WTC11 (cell line): ENCODE measurements around the gene OGG1. TPM values are rescaled to one million over a fixed set of nuclear protein-coding genes. Genes with fewer than 3 reads are reported as not detected.
A peak's percentile ranks its signal among the peaks of the same experiment; 100 is the strongest.

Experiments
- ATAC-seq: fragments of 200-7000 bp; cut with Tn5 transposase; 2 replicates; pipeline ENCODE4 v1.10.0; 2021; ENCODE audit warnings: mild to moderate bottlenecking, moderate library complexity
- CTCF ChIA-PET: fragments of 300-600 bp; sonication (Branson Sonifier 250); formaldehyde crosslinking; loops from one replicate; lab custom pipeline; 2021; ENCODE audit warnings: antibody characterized with exemption; lab: Charles Lee
- POLR2A ChIA-PET: fragments of 350-600 bp; sonication (Branson Sonifier 250); formaldehyde crosslinking; loops from one replicate; lab custom pipeline; 2021; ENCODE audit warnings: antibody characterized with exemption; lab: Charles Lee
- DNase-seq: peaks from one replicate; pipeline ENCODE4 v3.0.0; 2021; ENCODE audit warnings: low spot score
- H3K27ac Mint-ChIP-seq: 2 replicates; pipeline ENCODE4 v1.8.0; 2021; ENCODE audit warnings: mixed read lengths
- H3K27me3 Mint-ChIP-seq: 2 replicates; pipeline ENCODE4 v1.8.0; 2021; ENCODE audit warnings: low read depth, mild to moderate bottlenecking, moderate library complexity, mixed read lengths
- H3K36me3 Mint-ChIP-seq: 2 replicates; pipeline ENCODE4 v1.8.0; 2021; ENCODE audit warnings: mixed read lengths
- H3K4me1 Mint-ChIP-seq: 2 replicates; pipeline ENCODE4 v1.8.0; 2022; ENCODE audit warnings: mixed read lengths
- H3K4me3 Mint-ChIP-seq: 2 replicates; pipeline ENCODE4 v1.8.0; 2021; ENCODE audit warnings: mild to moderate bottlenecking, moderate library complexity, mixed read lengths
- H3K9me3 Mint-ChIP-seq: 2 replicates; pipeline ENCODE4 v1.8.0; 2021; ENCODE audit warnings: mixed read lengths
- AFF4 ChIP-seq: sonication (generic); formaldehyde crosslinking; IDR thresholded peaks from 2 replicates; pipeline ENCODE4 v1.8.1; 2023; ENCODE audit warnings: mild to moderate bottlenecking, missing genetic modification reagents, borderline replicate concordance
- ARID4B ChIP-seq: sonication (generic); formaldehyde crosslinking; IDR thresholded peaks from 2 replicates; pipeline ENCODE4 v1.8.0; 2023; ENCODE audit warnings: missing genetic modification reagents, mild to moderate bottlenecking, borderline replicate concordance
- GABPB1 ChIP-seq: sonication (generic); formaldehyde crosslinking; IDR thresholded peaks from 2 replicates; pipeline ENCODE4 v1.8.1; 2023; ENCODE audit warnings: mild to moderate bottlenecking, missing genetic modification reagents
- GTF2I ChIP-seq: fragments of 250-450 bp; sonication (Bioruptor Pico); conservative IDR thresholded peaks from 2 replicates; pipeline ENCODE4 v1.4.0; 2021; ENCODE audit warnings: mild to moderate bottlenecking
- HMGXB4 ChIP-seq: sonication (generic); formaldehyde crosslinking; IDR thresholded peaks from 2 replicates; pipeline ENCODE4 v1.8.1; 2023; ENCODE audit warnings: mild to moderate bottlenecking, moderate library complexity, missing genetic modification reagents
- IRF1 ChIP-seq: sonication (generic); formaldehyde crosslinking; IDR thresholded peaks from 2 replicates; pipeline ENCODE4 v1.8.0; 2023; ENCODE audit warnings: missing genetic modification reagents
- NR2C2 ChIP-seq: sonication (generic); formaldehyde crosslinking; IDR thresholded peaks from 2 replicates; pipeline ENCODE4 v1.8.0; 2022; ENCODE audit warnings: mild to moderate bottlenecking, missing genetic modification reagents
- OVOL2 ChIP-seq: fragments of 250-450 bp; sonication (Bioruptor Pico); IDR thresholded peaks from 2 replicates; pipeline ENCODE4 v1.9.0; 2021; ENCODE audit warnings: mild to moderate bottlenecking, borderline replicate concordance
- PRRX2 ChIP-seq: fragments of 250-450 bp; sonication (Bioruptor Pico); IDR thresholded peaks from 2 replicates; pipeline ENCODE4 v1.8.0; 2021; ENCODE audit warnings: mild to moderate bottlenecking
- RORB ChIP-seq: fragments of 250-450 bp; sonication (Bioruptor Pico); IDR thresholded peaks from 2 replicates; pipeline ENCODE4 v1.9.0; 2021; ENCODE audit warnings: mild to moderate bottlenecking
- TEAD1 ChIP-seq: sonication (generic); formaldehyde crosslinking; IDR thresholded peaks from 2 replicates; pipeline ENCODE4 v1.8.0; 2022; ENCODE audit warnings: mild to moderate bottlenecking, missing genetic modification reagents
- TEAD4 ChIP-seq: sonication (generic); formaldehyde crosslinking; IDR thresholded peaks from 2 replicates; pipeline ENCODE4 v1.8.0; 2022; ENCODE audit warnings: mild to moderate bottlenecking, missing genetic modification reagents
- ZBTB43 ChIP-seq: sonication (generic); formaldehyde crosslinking; IDR thresholded peaks from 2 replicates; pipeline ENCODE4 v1.8.1; 2023; ENCODE audit warnings: mild to moderate bottlenecking, missing genetic modification reagents
- ZNF219 ChIP-seq: sonication (generic); formaldehyde crosslinking; IDR thresholded peaks from 2 replicates; pipeline ENCODE4 v1.8.0; 2023; ENCODE audit warnings: missing genetic modification reagents, mild to moderate bottlenecking, borderline replicate concordance
- ZNF416 ChIP-seq: fragments of 250-450 bp; sonication (Bioruptor Pico); IDR thresholded peaks from 2 replicates; pipeline ENCODE4 v1.9.0; 2021; ENCODE audit warnings: mild to moderate bottlenecking, inconsistent platforms
- total RNA-seq: library from RNA; stranded (reverse); gene quantifications from 3 replicates; pipeline ENCODE4 v1.2.3, GENCODE V29; 2021
- TF ChIP-seq, protein P1 (sequence below): sonication (generic); formaldehyde crosslinking; IDR thresholded peaks from 2 replicates; pipeline ENCODE4 v1.8.0; 2022; ENCODE audit warnings: mild to moderate bottlenecking, missing genetic modification reagents
- TF ChIP-seq, protein P2 (sequence below): sonication (generic); formaldehyde crosslinking; IDR thresholded peaks from 2 replicates; pipeline ENCODE4 v1.8.1; 2022; ENCODE audit warnings: mild to moderate bottlenecking, missing genetic modification reagents, moderate library complexity, borderline replicate concordance

Gene OGG1
- total RNA-seq, 1 experiment from 2014 or later, result 27.3 TPM

GRCh38 chr3:9791127-9791526 is 41.4 kb downstream of the OGG1 start:
- ChIA-PET POLR2A (no interaction called here), CTCF (interaction anchor here (0.5 to 1.2 kb wide), 2 partner anchors 64 to 67 kb away, joined by 4 to 5 read pairs; no protein-coding TSS in a partner anchor)
- Mint-ChIP-seq H3K4me1 (peaks cover 18% of the 10 kb centered on the region), H3K27me3 (no peaks in the 10 kb centered on the region; the same call in 1 of the 2 replicates), H3K27ac (no peak overlapping the region), H3K36me3 (peaks cover 47% of the 10 kb centered on the region), H3K4me3 (peak overlapping the region; percentile 94), H3K9me3 (no peaks in the 10 kb centered on the region)
- DNase-seq (no peak), ATAC-seq (no peak)
- TF ChIP-seq TEAD1 (CRISPR knock-in tag), result no peak
- TF ChIP-seq TEAD4, result no peak
- no peak for TF ChIP-seq ZNF416 (CRISPR knock-in tag)
- no peak for TF ChIP-seq AFF4
- TF ChIP-seq, protein P1, sequence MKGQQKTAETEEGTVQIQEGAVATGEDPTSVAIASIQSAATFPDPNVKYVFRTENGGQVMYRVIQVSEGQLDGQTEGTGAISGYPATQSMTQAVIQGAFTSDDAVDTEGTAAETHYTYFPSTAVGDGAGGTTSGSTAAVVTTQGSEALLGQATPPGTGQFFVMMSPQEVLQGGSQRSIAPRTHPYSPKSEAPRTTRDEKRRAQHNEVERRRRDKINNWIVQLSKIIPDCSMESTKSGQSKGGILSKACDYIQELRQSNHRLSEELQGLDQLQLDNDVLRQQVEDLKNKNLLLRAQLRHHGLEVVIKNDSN, result no peak
- TF ChIP-seq GABPB1 (CRISPR knock-in tag), result no peak
- TF ChIP-seq IRF1 (CRISPR knock-in tag), result no peak

DNA sequence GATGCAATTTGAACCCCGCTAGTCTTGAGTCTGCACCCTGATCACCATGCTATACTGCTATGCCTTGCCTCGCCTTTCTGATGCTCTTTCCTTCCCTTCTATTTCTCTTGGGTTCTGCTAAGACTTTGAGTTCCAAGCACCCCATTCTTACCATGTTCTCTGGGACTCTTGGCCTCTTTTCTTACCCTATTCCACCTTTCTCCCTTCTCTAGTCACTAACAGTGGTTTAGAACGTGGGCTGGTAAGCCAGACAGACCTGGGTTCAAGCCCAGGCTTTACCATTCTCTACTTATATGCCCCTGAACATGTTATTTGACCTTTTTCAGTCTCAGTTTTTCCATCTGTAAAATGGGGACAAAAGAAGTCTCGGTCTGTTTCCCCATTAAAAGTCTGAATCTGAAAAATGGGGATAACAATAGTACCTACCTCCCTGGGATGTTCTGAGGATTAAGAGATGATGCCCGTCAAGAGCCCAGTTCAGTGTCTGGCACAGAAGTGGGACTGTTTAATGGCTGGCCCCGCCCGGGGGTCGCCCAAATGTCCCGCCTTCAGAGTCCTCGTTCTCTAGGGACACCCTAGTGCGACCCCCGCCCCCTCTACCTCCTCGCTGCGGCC is 42.1 kb downstream of the OGG1 start:
- no peaks in the 10 kb centered on the region for H3K9me3 Mint-ChIP-seq
- no peaks in the 10 kb centered on the region; the same call in 1 of the 2 replicates for H3K27me3 Mint-ChIP-seq
- ATAC-seq (no peak), DNase-seq (no peak)
- H3K4me1 Mint-ChIP-seq, result peaks cover 18% of the 10 kb centered on the region
- ChIA-PET POLR2A (interaction anchor here (1.0 to 1.8 kb wide), 7 partner anchors 9 to 219 kb away, joined by 3 to 11 read pairs (median 5); partner anchors contain the start of gene OGG1), CTCF (interaction anchor here (1.0 to 1.4 kb wide), 7 partner anchors 13 to 291 kb away, joined by 3 to 9 read pairs (median 4); partner anchors contain the start of genes CAMK1, CRELD1 and OGG1)
- H3K27ac Mint-ChIP-seq, result peak overlapping the region; percentile 54
- peak overlapping the region; percentile 94 for H3K4me3 Mint-ChIP-seq
- H3K36me3 Mint-ChIP-seq, result peaks cover 40% of the 10 kb centered on the region
- TF ChIP-seq ZNF219, result no peak
- no peak for TF ChIP-seq GABPB1 (CRISPR knock-in tag)
- TF ChIP-seq, protein P2, sequence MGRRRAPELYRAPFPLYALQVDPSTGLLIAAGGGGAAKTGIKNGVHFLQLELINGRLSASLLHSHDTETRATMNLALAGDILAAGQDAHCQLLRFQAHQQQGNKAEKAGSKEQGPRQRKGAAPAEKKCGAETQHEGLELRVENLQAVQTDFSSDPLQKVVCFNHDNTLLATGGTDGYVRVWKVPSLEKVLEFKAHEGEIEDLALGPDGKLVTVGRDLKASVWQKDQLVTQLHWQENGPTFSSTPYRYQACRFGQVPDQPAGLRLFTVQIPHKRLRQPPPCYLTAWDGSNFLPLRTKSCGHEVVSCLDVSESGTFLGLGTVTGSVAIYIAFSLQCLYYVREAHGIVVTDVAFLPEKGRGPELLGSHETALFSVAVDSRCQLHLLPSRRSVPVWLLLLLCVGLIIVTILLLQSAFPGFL (CRISPR knock-in tag), result no peak
- no peak for TF ChIP-seq PRRX2
- 0 out of 2 replicates have a peak, but pooled peaks have one; percentile 7 for TF ChIP-seq HMGXB4 (CRISPR knock-in tag)
- 0 out of 2 replicates have a peak, but pooled peaks have one; percentile 15 for TF ChIP-seq ZBTB43 (CRISPR knock-in tag)
- no peak for TF ChIP-seq OVOL2 (CRISPR knock-in tag)
- TF ChIP-seq ZNF416 (CRISPR knock-in tag), result 0 out of 2 replicates have a peak, but pooled peaks have one; percentile 7
- TF ChIP-seq ARID4B (CRISPR knock-in tag), result peak; percentile 60; the same call in 1 of the 2 replicates
- TF ChIP-seq RORB (CRISPR knock-in tag), result no peak
- TF ChIP-seq GTF2I (CRISPR knock-in tag), result peak; percentile 96
- TF ChIP-seq NR2C2 (CRISPR knock-in tag), result no peak
